ENCODE data around the gene DHRS4. TPM values are rescaled to one million over a fixed set of nuclear protein-coding genes. Genes with fewer than 3 reads are reported as not detected.

DHRS4 gene
- total RNA-seq, 4 donors from 2014 or later, result 24.0 to 35.8 (median 30.5) TPM

- peak overlapping the region; percentile 6 for H3K27ac ChIP-seq
- DNase-seq (ENCODE audit: low spot score in 2 of 2), result no peak
- WGBS, result 46% methylated on average over 5 of the region's 5 CpGs
These were observed 37.1 kb upstream of the DHRS4 start for GRCh38 chr14:23916446-23916845.

GRCh38 chr14:23922545-23922944 lies 31.0 kb upstream of the DHRS4 start:
- Histone ChIP-seq H3K4me3 (no peak overlapping the region), H3K27me3 (no peaks in the 10 kb centered on the region), H3K36me3 (no peaks in the 10 kb centered on the region), H3K9me3 (no peaks in the 10 kb centered on the region), H3K4me1 (no peaks in the 10 kb centered on the region), H3K27ac (no peak overlapping the region)
- DNase-seq (ENCODE audit: low spot score in 2 of 2), result no peak
- no peak for TF ChIP-seq CTCF (IDR thresholded peaks at IDR 0.05)
- TF ChIP-seq POLR2AphosphoS5 (IDR thresholded peaks at IDR 0.05), result no peak
- no peak for TF ChIP-seq EP300 (IDR thresholded peaks at IDR 0.05)
- TF ChIP-seq POLR2A (IDR thresholded peaks at IDR 0.05), result no peak
- WGBS, result 80% methylated on average over 1 of the region's 1 CpG

More at GRCh38 chr14:23916446-23916845, 37.1 kb upstream of the DHRS4 start:
- TF ChIP-seq POLR2A (IDR thresholded peaks at IDR 0.05) (no peak), POLR2AphosphoS5 (IDR thresholded peaks at IDR 0.05) (no peak), EP300 (IDR thresholded peaks at IDR 0.05) (no peak), CTCF (IDR thresholded peaks at IDR 0.05) (no peak)
- H3K9me3 ChIP-seq, result no peaks in the 10 kb centered on the region
- no peaks in the 10 kb centered on the region for H3K27me3 ChIP-seq
- H3K4me3 ChIP-seq, result no peak overlapping the region
- H3K36me3 ChIP-seq, result no peaks in the 10 kb centered on the region
- H3K4me1 ChIP-seq, result peaks cover 8% of the 10 kb centered on the region

- Histone ChIP-seq H3K4me1 (peaks cover 9% of the 10 kb centered on the region), H3K4me3 (no peak overlapping the region), H3K27me3 (no peaks in the 10 kb centered on the region), H3K9me3 (no peaks in the 10 kb centered on the region), H3K36me3 (no peaks in the 10 kb centered on the region), H3K27ac (no peak overlapping the region)
- WGBS, result 69% methylated on average over 7 of the region's 7 CpGs
- no peak for DNase-seq (ENCODE audit: low spot score in 2 of 2)
- TF ChIP-seq POLR2A (IDR thresholded peaks at IDR 0.05), result no peak
- TF ChIP-seq CTCF (IDR thresholded peaks at IDR 0.05), result no peak
- TF ChIP-seq POLR2AphosphoS5 (IDR thresholded peaks at IDR 0.05), result no peak
- no peak for TF ChIP-seq EP300 (IDR thresholded peaks at IDR 0.05)
These were observed 28.0 kb upstream of the DHRS4 start for GRCh38 chr14:23925523-23926075.

- TF ChIP-seq POLR2AphosphoS5 (IDR thresholded peaks at IDR 0.05), result no peak
- no peak for TF ChIP-seq CTCF (IDR thresholded peaks at IDR 0.05)
- no peak for TF ChIP-seq EP300 (IDR thresholded peaks at IDR 0.05)
- no peak for TF ChIP-seq POLR2A (IDR thresholded peaks at IDR 0.05)
- H3K4me3 ChIP-seq, result no peak overlapping the region
- peaks cover 9% of the 10 kb centered on the region for H3K4me1 ChIP-seq
- no peak overlapping the region for H3K27ac ChIP-seq
- no peaks in the 10 kb centered on the region for H3K9me3 ChIP-seq
- no peaks in the 10 kb centered on the region for H3K27me3 ChIP-seq
- no peak for DNase-seq (ENCODE audit: low spot score in 2 of 2)
- 93% methylated on average over 11 of the region's 11 CpGs for WGBS
- no peaks in the 10 kb centered on the region for H3K36me3 ChIP-seq
These were observed 27.0 kb upstream of the DHRS4 start for GRCh38 chr14:23926543-23926942.

- H3K27ac ChIP-seq, result no peak overlapping the region
- no peaks in the 10 kb centered on the region for H3K9me3 ChIP-seq
- H3K4me3 ChIP-seq, result no peak overlapping the region
- H3K27me3 ChIP-seq, result no peaks in the 10 kb centered on the region
- no peaks in the 10 kb centered on the region for H3K36me3 ChIP-seq
- 56% methylated on average over 5 of the region's 5 CpGs for WGBS
- no peak for DNase-seq (ENCODE audit: low spot score in 2 of 2)
- H3K4me1 ChIP-seq, result peaks cover 9% of the 10 kb centered on the region
- TF ChIP-seq POLR2AphosphoS5 (IDR thresholded peaks at IDR 0.05), result no peak
- no peak for TF ChIP-seq POLR2A (IDR thresholded peaks at IDR 0.05)
- no peak for TF ChIP-seq EP300 (IDR thresholded peaks at IDR 0.05)
- no peak for TF ChIP-seq CTCF (IDR thresholded peaks at IDR 0.05)
These were observed 24.4 kb upstream of the DHRS4 start for GRCh38 chr14:23929136-23929535.

Measured in suprapubic skin (tissue), 4 donors.